ENCODE measurements around the gene ELOF1.

DNA sequence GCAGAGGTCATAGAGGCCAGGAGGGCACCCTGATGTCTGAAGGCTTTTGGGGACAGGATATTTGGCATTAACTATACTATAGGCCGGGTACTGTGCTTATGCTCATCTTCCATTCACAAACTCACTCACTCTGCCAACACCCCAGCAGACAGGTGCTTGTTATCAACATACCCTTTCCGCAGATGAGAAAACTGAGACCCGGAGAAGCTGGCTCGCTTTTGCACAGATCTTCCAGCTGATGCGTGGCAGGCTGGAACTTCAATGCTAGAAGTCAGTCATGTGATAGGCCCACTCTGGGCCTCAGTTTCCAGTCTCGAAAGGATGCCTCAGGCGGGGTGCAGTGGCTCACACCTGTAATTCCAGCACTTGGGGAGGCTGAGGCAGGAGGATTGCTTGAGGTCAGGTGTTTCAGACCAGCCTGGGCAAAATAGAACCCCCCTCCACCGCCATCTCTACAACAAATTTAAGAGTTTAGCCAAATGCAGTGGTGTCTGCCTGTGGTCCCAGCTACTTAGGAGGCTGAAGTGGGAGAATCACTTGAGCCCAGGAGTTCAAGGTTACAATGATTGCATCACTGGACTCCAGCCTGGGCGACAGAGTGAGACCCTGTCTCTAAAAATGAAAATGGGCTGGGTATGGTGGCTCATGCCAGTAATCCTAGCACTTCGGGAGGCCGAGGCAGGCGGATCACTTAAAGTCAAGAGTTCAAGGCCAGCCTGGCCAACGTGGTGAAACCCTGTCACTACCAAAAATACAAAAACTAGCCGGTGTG is 10.9 kb downstream of the ELOF1 start:
- TF ChIP-seq, protein P1, sequence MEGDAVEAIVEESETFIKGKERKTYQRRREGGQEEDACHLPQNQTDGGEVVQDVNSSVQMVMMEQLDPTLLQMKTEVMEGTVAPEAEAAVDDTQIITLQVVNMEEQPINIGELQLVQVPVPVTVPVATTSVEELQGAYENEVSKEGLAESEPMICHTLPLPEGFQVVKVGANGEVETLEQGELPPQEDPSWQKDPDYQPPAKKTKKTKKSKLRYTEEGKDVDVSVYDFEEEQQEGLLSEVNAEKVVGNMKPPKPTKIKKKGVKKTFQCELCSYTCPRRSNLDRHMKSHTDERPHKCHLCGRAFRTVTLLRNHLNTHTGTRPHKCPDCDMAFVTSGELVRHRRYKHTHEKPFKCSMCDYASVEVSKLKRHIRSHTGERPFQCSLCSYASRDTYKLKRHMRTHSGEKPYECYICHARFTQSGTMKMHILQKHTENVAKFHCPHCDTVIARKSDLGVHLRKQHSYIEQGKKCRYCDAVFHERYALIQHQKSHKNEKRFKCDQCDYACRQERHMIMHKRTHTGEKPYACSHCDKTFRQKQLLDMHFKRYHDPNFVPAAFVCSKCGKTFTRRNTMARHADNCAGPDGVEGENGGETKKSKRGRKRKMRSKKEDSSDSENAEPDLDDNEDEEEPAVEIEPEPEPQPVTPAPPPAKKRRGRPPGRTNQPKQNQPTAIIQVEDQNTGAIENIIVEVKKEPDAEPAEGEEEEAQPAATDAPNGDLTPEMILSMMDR (IDR thresholded peaks at IDR 0.05) = no peak
- TF ChIP-seq POLR2A (IDR thresholded peaks at IDR 0.05) = no peak

All from Peyer's patch (tissue), 4 donors.